Calu3 (cell line): ENCODE measurements around the gene ZFYVE19. TPM values are rescaled to one million over a fixed set of nuclear protein-coding genes. Genes with fewer than 3 reads are reported as not detected.

ENCODE experiments used
- BruUV-seq: library from RNA; stranded (reverse); fragments of 400-500 nt; replicated peaks from 2 replicates; lab custom pipeline; 2021; lab: Mats Ljungman, UMichigan
- CTCF ChIA-PET: fragments of 300-600 bp; sonication (Branson Sonifier 250); formaldehyde crosslinking; loops from one replicate; lab custom pipeline; 2022; ENCODE audit warnings: antibody characterized with exemption; lab: Charles Lee
- DNase-seq: peaks from one replicate; pipeline ENCODE4 v3.0.0; 2022
- H3K27ac Mint-ChIP-seq: one replicate; pipeline ENCODE4 v1.8.0; 2022; ENCODE audit warnings: mixed read lengths; ENCODE audit not compliant: unreplicated experiment
- H3K27me3 Mint-ChIP-seq: one replicate; pipeline ENCODE4 v1.8.0; 2022; ENCODE audit warnings: mixed read lengths; ENCODE audit not compliant: unreplicated experiment
- H3K36me3 Mint-ChIP-seq: one replicate; pipeline ENCODE4 v1.8.0; 2022; ENCODE audit warnings: mild to moderate bottlenecking, moderate library complexity, mixed read lengths; ENCODE audit not compliant: insufficient read depth, unreplicated experiment
- H3K4me1 Mint-ChIP-seq: one replicate; pipeline ENCODE4 v1.8.0; 2022; ENCODE audit warnings: mild to moderate bottlenecking, low read depth, mixed read lengths; ENCODE audit not compliant: unreplicated experiment
- H3K4me3 Mint-ChIP-seq: one replicate; pipeline ENCODE4 v1.8.0; 2022; ENCODE audit warnings: mild to moderate bottlenecking, low read depth, moderate library complexity, mixed read lengths; ENCODE audit not compliant: unreplicated experiment
- H3K9me3 Mint-ChIP-seq: one replicate; pipeline ENCODE4 v1.8.0; 2022; ENCODE audit warnings: low read depth, mixed read lengths; ENCODE audit not compliant: unreplicated experiment
- intact Hi-C: fragments of 100-400 bp; cut with micrococcal nuclease; formaldehyde crosslinking; loops from one replicate; pipeline ENCODE4 v1.10.0; 2022; ENCODE audit not compliant: unreplicated experiment
- total RNA-seq: library from RNA; stranded (reverse); gene quantifications from 2 replicates; pipeline ENCODE4 v1.2.3, GENCODE V29; 2022
- TF ChIP-seq, protein P1 (sequence below): fragments of 200-600 bp; IDR thresholded peaks from one replicate; pipeline ENCODE4 v1.8.0; 2022; ENCODE audit warnings: antibody characterized with exemption; ENCODE audit not compliant: unreplicated experiment

The ZFYVE19 gene
- total RNA-seq, 1 experiment from 2014 or later: 13.9 TPM

DNA sequence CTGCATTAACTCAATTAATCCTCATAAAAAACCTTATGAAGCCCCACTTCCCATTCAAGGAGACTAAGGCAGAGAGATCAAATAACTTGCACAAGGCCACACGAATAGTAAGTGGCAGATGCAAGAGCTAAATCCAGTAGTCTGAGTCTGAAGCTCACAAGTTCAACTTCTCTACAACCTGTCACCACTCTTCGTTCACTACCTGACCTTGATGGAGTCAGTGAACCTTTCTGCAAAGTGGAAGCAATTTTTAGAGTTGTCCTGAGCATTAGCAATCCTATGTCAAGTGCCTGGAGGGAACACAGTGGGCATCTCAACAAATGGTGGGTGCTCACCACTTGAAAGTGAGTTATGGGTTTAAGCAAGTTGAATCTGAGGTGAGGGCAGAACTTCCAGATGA is 34.9 kb downstream of the ZFYVE19 start:
- H3K36me3 Mint-ChIP-seq: peaks cover 33% of the 10 kb centered on the region
- no peak for DNase-seq
- BruUV-seq: no TSS peak

DNA sequence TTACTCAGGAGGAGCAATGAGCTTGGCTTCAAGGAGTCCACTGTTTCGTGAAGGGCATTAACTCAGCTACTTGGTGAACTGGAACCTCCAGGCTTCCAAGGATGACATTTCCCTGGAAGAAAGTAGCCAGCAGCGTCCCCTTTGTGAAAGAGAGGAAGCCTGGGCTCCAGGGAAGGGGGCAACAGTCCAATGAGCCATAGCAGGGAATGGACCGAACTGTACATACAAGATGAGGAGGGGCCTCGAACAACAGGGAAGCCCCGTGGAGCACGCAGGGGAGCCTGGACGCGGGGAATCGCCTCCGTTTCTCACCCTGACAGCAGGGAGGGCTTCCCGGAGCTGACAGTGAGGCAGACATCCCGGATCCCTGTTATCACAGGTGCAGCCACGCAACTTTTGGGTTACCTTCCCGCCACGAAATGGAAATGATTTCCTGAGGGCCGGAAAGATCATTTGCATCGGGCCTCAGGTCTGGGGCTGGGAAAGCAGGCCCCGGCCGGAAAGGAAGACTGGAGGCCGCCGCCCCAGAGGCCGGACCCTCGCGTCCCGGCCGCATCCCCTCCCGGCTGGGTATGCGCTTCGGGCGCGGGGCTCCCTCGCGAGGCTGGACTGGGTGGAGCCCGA is 36.5 kb downstream of the ZFYVE19 start:
- Mint-ChIP-seq H3K4me1 (peaks cover 9% of the 10 kb centered on the region), H3K9me3 (no peaks in the 10 kb centered on the region), H3K36me3 (peaks cover 37% of the 10 kb centered on the region), H3K27ac (no peak overlapping the region), H3K27me3 (no peaks in the 10 kb centered on the region), H3K4me3 (peak overlapping the region; percentile 79)
- no TSS peak for BruUV-seq
- TF ChIP-seq, protein P1, sequence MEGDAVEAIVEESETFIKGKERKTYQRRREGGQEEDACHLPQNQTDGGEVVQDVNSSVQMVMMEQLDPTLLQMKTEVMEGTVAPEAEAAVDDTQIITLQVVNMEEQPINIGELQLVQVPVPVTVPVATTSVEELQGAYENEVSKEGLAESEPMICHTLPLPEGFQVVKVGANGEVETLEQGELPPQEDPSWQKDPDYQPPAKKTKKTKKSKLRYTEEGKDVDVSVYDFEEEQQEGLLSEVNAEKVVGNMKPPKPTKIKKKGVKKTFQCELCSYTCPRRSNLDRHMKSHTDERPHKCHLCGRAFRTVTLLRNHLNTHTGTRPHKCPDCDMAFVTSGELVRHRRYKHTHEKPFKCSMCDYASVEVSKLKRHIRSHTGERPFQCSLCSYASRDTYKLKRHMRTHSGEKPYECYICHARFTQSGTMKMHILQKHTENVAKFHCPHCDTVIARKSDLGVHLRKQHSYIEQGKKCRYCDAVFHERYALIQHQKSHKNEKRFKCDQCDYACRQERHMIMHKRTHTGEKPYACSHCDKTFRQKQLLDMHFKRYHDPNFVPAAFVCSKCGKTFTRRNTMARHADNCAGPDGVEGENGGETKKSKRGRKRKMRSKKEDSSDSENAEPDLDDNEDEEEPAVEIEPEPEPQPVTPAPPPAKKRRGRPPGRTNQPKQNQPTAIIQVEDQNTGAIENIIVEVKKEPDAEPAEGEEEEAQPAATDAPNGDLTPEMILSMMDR: no peak
- CTCF ChIA-PET: interaction anchor here (0.5 to 1.5 kb wide), 5 partner anchors 15 to 56 kb away, joined by 3 to 6 read pairs (median 5); no protein-coding TSS in a partner anchor
- intact Hi-C loops: no loop called here
- no peak for DNase-seq

More for the DNA sequence above, 34.9 kb downstream of the ZFYVE19 start:
- H3K27me3 Mint-ChIP-seq: no peaks in the 10 kb centered on the region
- no peak overlapping the region for H3K4me3 Mint-ChIP-seq
- no peaks in the 10 kb centered on the region for H3K9me3 Mint-ChIP-seq
- TF ChIP-seq, protein P1: no peak
- no peaks in the 10 kb centered on the region for H3K4me1 Mint-ChIP-seq
- H3K27ac Mint-ChIP-seq: no peak overlapping the region
- CTCF ChIA-PET: no interaction called here
- intact Hi-C loops: no loop called here

DNA sequence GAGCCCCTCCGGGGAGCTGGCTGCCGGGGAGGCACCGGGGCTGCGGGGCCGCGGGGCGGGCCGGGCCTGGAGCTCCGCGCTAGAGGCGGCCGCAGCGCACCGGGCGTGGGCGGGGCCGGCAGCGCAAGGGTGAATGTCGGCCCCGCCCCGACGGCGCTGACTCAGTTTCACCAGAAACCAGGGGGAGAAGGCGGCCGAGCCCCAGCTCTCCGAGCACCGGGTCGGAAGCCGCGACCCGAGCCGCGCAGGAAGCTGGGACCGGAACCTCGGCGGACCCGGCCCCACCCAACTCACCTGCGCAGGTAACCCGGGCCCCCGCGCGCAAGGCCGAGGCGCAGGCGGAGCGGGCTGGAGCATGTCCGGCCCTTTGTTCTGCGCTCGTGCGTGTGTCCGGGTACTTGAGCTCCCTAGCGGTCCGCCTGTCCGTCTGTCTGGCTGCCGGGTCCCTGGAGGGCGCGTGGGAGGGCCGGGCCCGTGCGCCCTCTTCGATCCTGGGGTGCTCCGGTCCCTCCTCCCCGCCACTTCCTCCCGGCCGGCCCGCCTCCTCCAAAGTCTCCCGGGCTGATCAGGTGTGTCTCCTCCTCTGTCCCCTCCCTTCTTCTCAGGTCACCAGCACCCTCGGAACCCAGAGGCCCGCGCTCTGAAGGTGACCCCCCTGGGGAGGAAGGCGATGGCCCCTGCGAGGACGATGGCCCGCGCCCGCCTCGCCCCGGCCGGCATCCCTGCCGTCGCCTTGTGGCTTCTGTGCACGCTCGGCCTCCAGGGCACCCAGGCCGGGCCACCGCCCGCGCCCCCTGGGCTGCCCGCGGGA is 37.2 kb downstream of the ZFYVE19 start, which contains the start of gene SPINT1:
Gene SPINT1, plus strand, starts transcription at position 164 of the 811 bp plus-strand sequence. Its CDS starts 507 bp downstream, at position 671.
- Mint-ChIP-seq H3K27ac (peak within 1 kb of the TSS; percentile 60), H3K9me3 (no peaks in the 10 kb centered on the region), H3K27me3 (no peaks in the 10 kb centered on the region), H3K4me3 (peak within 1 kb of the TSS; percentile 79), H3K4me1 (peaks cover 10% of the 10 kb centered on the region), H3K36me3 (peaks cover 37% of the 10 kb centered on the region)
- CTCF ChIA-PET: interaction anchor here (0.5 to 1.5 kb wide), 5 partner anchors 14 to 56 kb away, joined by 3 to 6 read pairs (median 5); no protein-coding TSS in a partner anchor
- DNase-seq: peak; percentile 62
- TF ChIP-seq, protein P1: no peak
- intact Hi-C loops: no loop called here
- BruUV-seq: no TSS peak

DNA sequence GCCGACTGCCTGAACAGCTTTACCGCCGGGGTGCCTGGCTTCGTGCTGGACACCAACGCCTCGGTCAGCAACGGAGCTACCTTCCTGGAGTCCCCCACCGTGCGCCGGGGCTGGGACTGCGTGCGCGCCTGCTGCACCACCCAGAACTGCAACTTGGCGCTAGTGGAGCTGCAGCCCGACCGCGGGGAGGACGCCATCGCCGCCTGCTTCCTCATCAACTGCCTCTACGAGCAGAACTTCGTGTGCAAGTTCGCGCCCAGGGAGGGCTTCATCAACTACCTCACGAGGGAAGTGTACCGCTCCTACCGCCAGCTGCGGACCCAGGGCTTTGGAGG is 37.8 kb downstream of the ZFYVE19 start:
- TF ChIP-seq, protein P1: no peak
- intact Hi-C loops: loop anchor here (5.0 kb wide), 1 partner anchor 57 kb away; no protein-coding TSS in a partner anchor
- H3K4me1 Mint-ChIP-seq: peaks cover 10% of the 10 kb centered on the region
- peak overlapping the region; percentile 60 for H3K27ac Mint-ChIP-seq
- peak overlapping the region; percentile 79 for H3K4me3 Mint-ChIP-seq
- H3K27me3 Mint-ChIP-seq: no peaks in the 10 kb centered on the region
- no peak for DNase-seq
- TSS peak; percentile 44 for BruUV-seq
- H3K9me3 Mint-ChIP-seq: no peaks in the 10 kb centered on the region
- CTCF ChIA-PET: interaction anchor here (1.2 kb wide), 1 partner anchor 47 kb away, joined by 3 read pairs; no protein-coding TSS in a partner anchor
- H3K36me3 Mint-ChIP-seq: peaks cover 41% of the 10 kb centered on the region
